ENCODE measurements around the gene C14orf132. TPM values are rescaled to one million over a fixed set of nuclear protein-coding genes. Genes with fewer than 3 reads are reported as not detected.
A peak's percentile ranks its signal among the peaks of the same experiment; 100 is the strongest.

Gene C14orf132
- total RNA-seq (ENCODE audit: unreplicated experiment): 552 TPM
- long read RNA-seq, full-length matches to known transcripts: 30 of 92 reads
- long read RNA-seq, partial matches to known transcripts: 0 of 92 reads
- long read RNA-seq, other reads (novel, unspliced or antisense): 62 of 92 reads

- DNase-seq: peak; percentile 83
- H3K4me1 Mint-ChIP-seq (ENCODE audit: low read depth, unreplicated experiment): peaks cover 57% of the 10 kb centered on the region
- H3K9me3 Mint-ChIP-seq (ENCODE audit: unreplicated experiment): peaks cover 24% of the 10 kb centered on the region
- peak within 1 kb of the TSS; percentile 97 for H3K27ac Mint-ChIP-seq (ENCODE audit: unreplicated experiment)
- peak within 1 kb of the TSS; percentile 91 for H3K4me3 Mint-ChIP-seq (ENCODE audit: unreplicated experiment)
- TF ChIP-seq CTCF (IDR thresholded peaks at IDR 0.05; ENCODE audit: partially characterized antibody, unreplicated experiment): no peak
- peaks cover 11% of the 10 kb centered on the region for H3K27me3 Mint-ChIP-seq (ENCODE audit: unreplicated experiment)
- peaks cover 13% of the 10 kb centered on the region for H3K36me3 Mint-ChIP-seq (ENCODE audit: unreplicated experiment)
Measured at GRCh38 chr14:96038920-96039632, at the start of gene C14orf132. TSS of gene C14orf132 (plus strand) at chr14:96039362. CDS start at chr14:96039501, 139 bp downstream.

GRCh38 chr14:95993768-95994592 lies 45.2 kb upstream of the C14orf132 start:
- DNase-seq: peak; percentile 30
- Mint-ChIP-seq H3K4me3 (ENCODE audit: unreplicated experiment) (no peak overlapping the region), H3K27me3 (ENCODE audit: unreplicated experiment) (peaks cover 2% of the 10 kb centered on the region), H3K4me1 (ENCODE audit: low read depth, unreplicated experiment) (peaks cover 16% of the 10 kb centered on the region), H3K27ac (ENCODE audit: unreplicated experiment) (peak overlapping the region; percentile 34), H3K36me3 (ENCODE audit: unreplicated experiment) (peaks cover 26% of the 10 kb centered on the region), H3K9me3 (ENCODE audit: unreplicated experiment) (peaks cover 14% of the 10 kb centered on the region)
- peak; percentile 94 for TF ChIP-seq CTCF (IDR thresholded peaks at IDR 0.05; ENCODE audit: partially characterized antibody, unreplicated experiment)

GRCh38 chr14:95994593-95994928 lies 44.6 kb upstream of the C14orf132 start:
- TF ChIP-seq CTCF (IDR thresholded peaks at IDR 0.05; ENCODE audit: partially characterized antibody, unreplicated experiment): peak; percentile 3
- Mint-ChIP-seq H3K9me3 (ENCODE audit: unreplicated experiment) (peaks cover 14% of the 10 kb centered on the region), H3K27me3 (ENCODE audit: unreplicated experiment) (peaks cover 2% of the 10 kb centered on the region), H3K27ac (ENCODE audit: unreplicated experiment) (no peak overlapping the region), H3K4me3 (ENCODE audit: unreplicated experiment) (no peak overlapping the region), H3K4me1 (ENCODE audit: low read depth, unreplicated experiment) (peaks cover 21% of the 10 kb centered on the region), H3K36me3 (ENCODE audit: unreplicated experiment) (peaks cover 26% of the 10 kb centered on the region)
- no peak for DNase-seq

GRCh38 chr14:95998656-95999055 lies 40.5 kb upstream of the C14orf132 start:
- peaks cover 21% of the 10 kb centered on the region for H3K9me3 Mint-ChIP-seq (ENCODE audit: unreplicated experiment)
- DNase-seq: no peak
- H3K27ac Mint-ChIP-seq (ENCODE audit: unreplicated experiment): peak overlapping the region; percentile 2
- H3K4me3 Mint-ChIP-seq (ENCODE audit: unreplicated experiment): no peak overlapping the region
- H3K27me3 Mint-ChIP-seq (ENCODE audit: unreplicated experiment): peaks cover 8% of the 10 kb centered on the region
- peaks cover 12% of the 10 kb centered on the region for H3K36me3 Mint-ChIP-seq (ENCODE audit: unreplicated experiment)
- H3K4me1 Mint-ChIP-seq (ENCODE audit: low read depth, unreplicated experiment): peaks cover 53% of the 10 kb centered on the region
- TF ChIP-seq CTCF (IDR thresholded peaks at IDR 0.05; ENCODE audit: partially characterized antibody, unreplicated experiment): peak; percentile 26

Data from glutamatergic neuron (in vitro differentiated cells).